Neuron (in vitro differentiated cells): ENCODE results near the gene CERS3.

Experiments used
- H2AFZ ChIP-seq: one replicate; pipeline ENCODE4 v1.6.1; 2013; ENCODE audit warnings: low read depth, mild to moderate bottlenecking, inconsistent platforms, low read length, moderate library complexity
- H3K27me3 ChIP-seq: one replicate; pipeline ENCODE4 v1.6.1; 2013; ENCODE audit warnings: low read length; ENCODE audit not compliant: insufficient read depth
- H3K36me3 ChIP-seq: one replicate; pipeline ENCODE4 v1.6.1; 2013; ENCODE audit warnings: low read length; ENCODE audit not compliant: insufficient read depth
- H3K4me1 ChIP-seq: one replicate; pipeline ENCODE4 v1.6.1; 2013; ENCODE audit warnings: low read length; ENCODE audit not compliant: insufficient read depth
- H3K4me3 ChIP-seq: 2 replicates; pipeline ENCODE4 v1.5.1; 2013; ENCODE audit warnings: mild to moderate bottlenecking, low read length, moderate library complexity
- H3K9me3 ChIP-seq: one replicate; pipeline ENCODE4 v1.6.1; 2013; ENCODE audit warnings: low read length

The CERS3 gene

DNA sequence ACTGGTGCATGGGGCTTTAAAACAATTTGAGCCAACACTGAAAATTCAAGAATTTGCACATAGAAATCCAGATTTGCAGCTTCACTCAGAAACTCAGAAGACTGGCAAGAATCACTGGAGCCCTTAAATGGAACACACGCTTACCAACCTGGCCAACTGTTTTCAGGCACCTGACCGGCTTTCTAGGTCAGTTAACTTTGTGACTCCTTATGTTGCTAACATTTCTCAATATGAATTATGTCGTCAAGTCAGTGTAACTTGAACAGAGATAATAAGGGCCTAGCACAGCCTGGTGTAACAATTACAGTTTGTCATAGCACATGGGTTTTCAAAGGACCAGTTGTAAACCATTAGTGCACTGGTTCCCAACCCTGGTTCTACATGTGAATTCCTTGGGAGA lies 6.8 kb downstream of the CERS3 start:
- Histone ChIP-seq H3K27me3 (peaks cover under 1% of the 10 kb centered on the region), H3K4me1 (no peaks in the 10 kb centered on the region), H3K4me3 (no peak overlapping the region), H3K9me3 (no peaks in the 10 kb centered on the region), H2AFZ (no peak overlapping the region), H3K36me3 (no peaks in the 10 kb centered on the region)

DNA sequence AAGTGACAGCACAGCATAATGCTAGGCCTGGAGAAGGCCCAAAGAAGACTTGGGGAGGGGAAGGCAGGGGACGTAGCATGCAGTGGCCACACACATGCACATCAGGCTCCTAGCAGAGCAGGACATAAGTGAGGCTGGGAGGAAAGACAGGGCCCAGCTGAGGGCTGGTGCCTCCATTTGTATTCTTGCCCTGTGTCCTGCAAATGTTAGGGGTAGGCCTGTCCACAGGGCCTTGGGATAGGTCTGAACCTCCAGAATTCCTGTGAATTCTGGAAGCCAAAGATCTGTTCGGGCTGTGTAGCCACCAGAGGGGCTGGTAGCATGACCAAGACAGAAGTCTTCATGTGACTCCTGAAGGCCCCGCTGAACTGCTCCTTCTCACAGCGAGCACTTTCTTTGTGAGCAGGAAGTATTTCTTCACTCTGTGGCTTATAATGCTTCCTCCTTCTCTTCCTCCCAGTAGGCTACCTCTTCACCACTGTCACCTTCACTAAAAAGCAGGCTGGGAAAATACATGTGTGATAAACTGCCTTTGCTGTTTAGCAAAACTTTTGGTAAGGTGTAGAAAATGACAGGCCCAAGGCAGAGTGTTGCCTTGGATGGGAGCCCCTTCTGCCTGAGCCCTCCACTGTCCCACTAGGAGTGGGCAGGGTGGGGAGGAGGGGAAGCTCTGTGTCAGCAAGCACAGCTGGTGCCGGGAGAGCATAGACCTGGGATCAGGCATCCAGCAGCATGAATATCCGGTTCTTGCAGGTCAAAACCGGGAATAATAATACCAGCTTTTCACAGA lies 8.4 kb downstream of the CERS3 start:
- Histone ChIP-seq H3K4me3 (no peak overlapping the region), H3K27me3 (peaks cover 3% of the 10 kb centered on the region), H2AFZ (no peak overlapping the region), H3K9me3 (no peaks in the 10 kb centered on the region), H3K4me1 (no peaks in the 10 kb centered on the region), H3K36me3 (no peaks in the 10 kb centered on the region)

DNA sequence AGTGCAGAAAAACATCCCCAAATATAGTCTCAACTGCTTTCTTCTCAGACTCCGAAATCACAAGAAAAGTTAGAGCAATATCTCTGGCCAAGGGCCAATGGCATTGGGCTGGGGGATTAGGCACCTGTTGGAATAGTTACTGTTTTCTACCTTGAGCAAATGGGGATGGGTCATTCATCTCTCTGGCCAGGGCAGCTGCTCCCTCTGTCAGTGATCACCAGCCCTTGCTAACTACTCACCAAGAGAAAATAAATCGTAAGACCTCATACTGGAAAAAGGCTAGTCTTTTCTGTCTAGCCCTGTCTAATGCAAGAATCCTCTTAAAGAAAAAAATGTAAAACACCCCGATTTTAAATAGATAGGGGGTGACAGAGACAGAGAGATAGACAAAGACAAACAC lies 10.9 kb downstream of the CERS3 start:
- Histone ChIP-seq H2AFZ (no peak overlapping the region), H3K9me3 (no peaks in the 10 kb centered on the region), H3K36me3 (no peaks in the 10 kb centered on the region), H3K27me3 (peaks cover 3% of the 10 kb centered on the region), H3K4me3 (no peak overlapping the region), H3K4me1 (no peaks in the 10 kb centered on the region)

- H3K9me3 ChIP-seq: no peaks in the 10 kb centered on the region
- H3K36me3 ChIP-seq: no peaks in the 10 kb centered on the region
- H2AFZ ChIP-seq: no peak overlapping the region
- peaks cover 6% of the 10 kb centered on the region for H3K27me3 ChIP-seq
- no peaks in the 10 kb centered on the region for H3K4me1 ChIP-seq
- no peak overlapping the region for H3K4me3 ChIP-seq
Observed at GRCh38 chr15:100516643-100517512, 11.9 kb downstream of the CERS3 start.

DNA sequence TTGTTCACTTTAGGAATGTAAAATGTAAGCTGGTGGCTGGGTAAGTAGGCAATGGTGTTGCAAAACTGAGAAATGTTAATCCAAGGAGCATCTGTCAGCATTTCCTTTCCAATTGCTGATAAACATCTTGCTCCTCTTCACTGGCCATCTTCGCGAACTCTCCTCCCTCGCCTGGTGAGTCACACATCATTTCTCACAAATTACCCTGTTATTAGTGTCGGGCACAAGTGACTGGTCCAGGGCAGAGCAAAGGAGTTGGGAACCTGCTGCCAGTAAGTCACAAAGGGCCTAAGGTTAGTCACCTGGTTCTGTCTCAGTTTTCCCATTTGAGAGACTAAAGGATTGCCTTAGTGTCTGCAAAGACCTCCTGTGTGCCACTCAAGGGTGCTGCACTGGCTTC lies 13.0 kb downstream of the CERS3 start:
- Histone ChIP-seq H3K9me3 (no peaks in the 10 kb centered on the region), H2AFZ (no peak overlapping the region), H3K27me3 (peaks cover 6% of the 10 kb centered on the region), H3K4me1 (no peaks in the 10 kb centered on the region), H3K36me3 (no peaks in the 10 kb centered on the region), H3K4me3 (no peak overlapping the region)

- H3K4me3 ChIP-seq: no peak overlapping the region
- H2AFZ ChIP-seq: no peak overlapping the region
- peaks cover 3% of the 10 kb centered on the region for H3K27me3 ChIP-seq
- H3K9me3 ChIP-seq: no peaks in the 10 kb centered on the region
- H3K4me1 ChIP-seq: no peaks in the 10 kb centered on the region
- H3K36me3 ChIP-seq: no peaks in the 10 kb centered on the region
Observed at GRCh38 chr15:100508641-100509300, 20.0 kb downstream of the CERS3 start.

DNA sequence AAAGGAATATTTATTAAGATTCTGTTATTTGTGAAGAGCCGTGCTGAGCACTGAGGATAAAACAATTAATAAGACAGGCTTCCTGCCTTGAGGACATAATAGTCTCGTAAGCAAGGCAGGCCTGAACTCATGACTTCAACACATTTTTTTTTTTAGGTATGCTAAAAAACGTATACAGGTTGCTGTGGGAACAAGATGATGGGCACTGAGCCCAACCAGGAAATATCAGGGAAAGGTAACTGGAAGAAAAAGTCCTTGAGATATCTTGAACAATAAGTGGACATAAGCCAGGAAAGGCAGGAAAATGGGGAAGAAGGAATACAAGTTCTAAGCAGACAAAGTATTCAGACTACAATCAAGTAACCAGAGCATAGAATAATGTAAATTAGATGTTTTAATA lies 26.1 kb downstream of the CERS3 start:
- Histone ChIP-seq H3K9me3 (no peaks in the 10 kb centered on the region), H3K4me3 (no peak overlapping the region), H2AFZ (no peak overlapping the region), H3K4me1 (peaks cover 3% of the 10 kb centered on the region), H3K27me3 (no peaks in the 10 kb centered on the region), H3K36me3 (no peaks in the 10 kb centered on the region)

DNA sequence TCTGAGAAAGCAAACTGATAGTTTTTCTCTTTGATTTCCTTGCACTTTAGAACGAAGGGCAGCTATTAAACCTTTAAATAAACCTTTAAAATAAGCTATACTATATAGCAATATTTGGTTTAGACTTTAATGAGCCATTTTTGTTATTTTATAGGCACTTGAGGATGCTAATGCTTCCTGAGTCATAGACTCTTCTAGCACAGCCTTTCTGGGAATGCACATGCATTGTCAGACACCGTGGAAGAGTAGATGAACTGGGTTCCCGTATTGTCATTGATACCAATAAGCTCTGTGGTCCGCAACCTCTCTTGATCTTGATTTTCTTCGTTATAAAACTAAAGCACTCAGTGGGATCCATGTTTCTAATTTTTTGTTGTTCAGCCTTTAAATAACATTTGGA lies 27.6 kb downstream of the CERS3 start:
- H3K36me3 ChIP-seq: no peaks in the 10 kb centered on the region
- peaks cover 3% of the 10 kb centered on the region for H3K4me1 ChIP-seq
- no peaks in the 10 kb centered on the region for H3K27me3 ChIP-seq
- H3K4me3 ChIP-seq: no peak overlapping the region
- H2AFZ ChIP-seq: no peak overlapping the region
- no peaks in the 10 kb centered on the region for H3K9me3 ChIP-seq

DNA sequence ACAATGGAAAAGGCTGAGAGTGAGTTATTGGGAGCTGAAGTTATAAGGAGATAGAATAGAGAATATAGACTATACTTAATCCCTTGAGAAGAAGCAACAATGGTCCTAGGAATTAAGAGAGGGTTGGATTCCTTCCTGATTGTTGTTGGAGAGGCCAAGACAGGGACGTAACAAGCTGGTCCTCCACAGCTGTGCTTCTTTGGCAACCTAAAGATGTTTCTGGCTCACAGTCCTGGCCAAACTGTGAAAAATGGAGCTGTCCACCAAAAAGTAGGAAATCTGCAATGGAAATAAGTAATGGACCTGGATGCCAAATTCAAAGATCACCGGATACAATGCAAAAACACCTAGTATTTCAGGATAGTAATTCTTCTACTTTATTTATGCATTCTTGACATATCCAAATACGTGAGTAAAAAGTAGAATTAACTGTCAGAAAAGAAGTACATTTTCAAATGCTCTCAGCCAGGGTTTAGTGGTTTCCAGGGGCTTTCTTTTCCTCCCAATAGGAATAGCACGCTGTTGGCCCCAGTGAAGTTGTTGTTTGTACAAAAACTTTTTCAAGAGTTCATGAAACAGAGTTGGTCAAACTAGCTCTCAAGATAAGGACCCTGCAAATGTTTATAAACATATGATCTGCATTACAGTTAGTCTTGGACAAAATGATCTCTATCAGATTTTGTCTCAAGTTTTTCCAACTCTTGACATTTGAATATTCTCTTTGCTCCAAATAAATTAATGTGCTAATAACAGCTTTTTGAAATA lies 28.3 kb downstream of the CERS3 start:
- Histone ChIP-seq H3K9me3 (no peaks in the 10 kb centered on the region), H3K4me3 (no peak overlapping the region), H3K27me3 (no peaks in the 10 kb centered on the region), H3K36me3 (no peaks in the 10 kb centered on the region), H3K4me1 (peaks cover 3% of the 10 kb centered on the region), H2AFZ (no peak overlapping the region)

DNA sequence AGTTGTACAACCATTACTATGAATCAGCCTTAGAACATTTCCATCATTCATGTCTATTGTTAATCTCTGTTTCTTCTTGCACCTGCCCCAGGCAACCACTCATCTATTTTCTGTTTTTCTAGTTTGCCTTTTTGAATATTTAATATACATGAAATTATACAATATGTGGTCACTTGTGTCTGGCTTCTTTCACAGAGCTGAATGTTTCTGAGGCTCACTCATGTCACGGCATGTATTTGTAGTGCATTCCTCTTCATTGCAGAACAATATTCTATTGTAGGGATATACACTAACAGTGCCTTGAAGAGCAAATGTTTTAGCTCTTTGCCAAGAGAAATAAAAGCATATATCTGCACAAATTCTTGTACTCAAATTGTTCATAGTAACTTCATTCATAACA lies 32.9 kb downstream of the CERS3 start:
- Histone ChIP-seq H3K4me3 (no peak overlapping the region), H3K9me3 (no peaks in the 10 kb centered on the region), H3K36me3 (no peaks in the 10 kb centered on the region), H2AFZ (no peak overlapping the region), H3K4me1 (no peaks in the 10 kb centered on the region), H3K27me3 (no peaks in the 10 kb centered on the region)

DNA sequence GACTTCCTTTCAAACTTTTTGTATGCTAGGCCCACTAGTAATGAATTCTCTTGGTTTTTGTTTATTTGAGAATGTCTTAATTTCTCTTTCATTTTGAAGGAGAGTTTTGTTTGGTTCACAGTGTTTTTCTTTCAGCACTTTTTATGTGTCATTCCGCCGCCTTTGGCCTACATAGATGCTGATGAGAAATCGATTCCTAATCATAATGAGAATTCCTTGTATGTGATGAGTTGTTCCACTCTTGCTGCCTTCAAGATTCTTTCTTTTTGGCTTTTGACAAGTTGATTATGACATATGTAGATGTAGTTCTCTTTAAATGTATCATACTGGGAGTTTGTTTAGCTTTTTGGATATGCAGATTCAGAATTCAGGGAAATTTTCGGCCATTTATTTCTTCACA lies 35.5 kb downstream of the CERS3 start:
- H3K4me1 ChIP-seq: no peaks in the 10 kb centered on the region
- H3K27me3 ChIP-seq: no peaks in the 10 kb centered on the region
- H2AFZ ChIP-seq: no peak overlapping the region
- no peaks in the 10 kb centered on the region for H3K9me3 ChIP-seq
- H3K4me3 ChIP-seq: no peak overlapping the region
- H3K36me3 ChIP-seq: no peaks in the 10 kb centered on the region

DNA sequence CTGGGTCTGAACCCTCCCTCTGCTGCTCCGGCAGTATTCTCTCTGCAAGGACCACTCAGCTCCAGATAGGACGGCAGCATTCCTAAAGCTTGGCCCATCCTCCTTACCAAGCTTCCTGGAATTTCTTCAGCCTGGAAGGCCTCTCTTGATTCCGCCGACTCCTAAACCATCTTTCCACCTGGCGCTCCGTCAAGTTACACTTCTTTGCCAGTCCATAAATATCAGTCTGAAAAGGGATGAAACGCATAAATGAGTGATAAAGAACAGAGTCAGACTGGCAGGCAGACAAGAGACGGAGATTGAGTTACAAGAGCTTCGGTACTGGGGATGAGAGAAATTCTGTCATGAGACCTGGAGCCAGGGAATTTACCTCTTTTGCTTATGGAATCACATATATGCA lies 44.3 kb downstream of the CERS3 start:
- no peaks in the 10 kb centered on the region for H3K9me3 ChIP-seq
- no peak overlapping the region for H3K4me3 ChIP-seq
- no peaks in the 10 kb centered on the region for H3K36me3 ChIP-seq
- no peaks in the 10 kb centered on the region for H3K27me3 ChIP-seq
- H3K4me1 ChIP-seq: no peaks in the 10 kb centered on the region
- no peak overlapping the region for H2AFZ ChIP-seq
